Measurements from ENCODE around the gene TSNAXIP1. TPM values are rescaled to one million over a fixed set of nuclear protein-coding genes. Genes with fewer than 3 reads are reported as not detected.
A peak's percentile ranks its signal among the peaks of the same experiment; 100 is the strongest.

The TSNAXIP1 gene
- total and polyA plus RNA-seq, 10 of the 15 experiments (the other 5 are each of a cell fraction or from before 2014, with no cell fraction given), result 0.09 to 0.63 (median 0.37) TPM; not detected in 1

- ChIA-PET RAD21 (ENCODE audit: unreplicated experiment) (interaction anchor here (0.7 to 1.4 kb wide), 7 partner anchors 11 to 161 kb away, joined by 3 to 9 read pairs (median 4); partner anchors contain the start of genes GFOD2, PSMB10, RANBP10 and TSNAXIP1), CTCF (interaction anchor here (1.1 to 2.2 kb wide), 11 partner anchors 8 to 312 kb away, joined by 3 to 31 read pairs (median 4); partner anchors contain the start of genes NUTF2, RANBP10 and TSNAXIP1), POLR2A (interaction anchor here (0.6 to 2.0 kb wide), 7 partner anchors 12 to 115 kb away, joined by 3 to 29 read pairs (median 3); partner anchors contain the start of genes NUTF2 and PSMB10), SMC1A (ENCODE audit: uncharacterized antibody, unreplicated experiment) (interaction anchor here (0.9 to 1.9 kb wide), 7 partner anchors 10 to 312 kb away, joined by 3 to 10 read pairs (median 3); partner anchors contain the start of gene NUTF2)
- no peaks in the 10 kb centered on the region for H3K27me3 ChIP-seq (replicated peaks in 1 of 2; ENCODE audit: control insufficient read depth in 2 of 2, insufficient read depth in 2 of 2, low read length in 1 of 2)
- H3K4me1 ChIP-seq (ENCODE audit: control insufficient read depth, insufficient read depth, low read length), result peaks cover 7% of the 10 kb centered on the region
- H3K79me2 ChIP-seq (ENCODE audit: control insufficient read depth, insufficient read depth, low read length), result peaks cover 13% of the 10 kb centered on the region
- H2AFZ ChIP-seq (ENCODE audit: control insufficient read depth, low read depth, low read length), result peak overlapping the region; percentile 99
- H4K20me1 ChIP-seq (ENCODE audit: control insufficient read depth, insufficient read depth), result no peaks in the 10 kb centered on the region
- peaks cover 2 to 5% of the 10 kb centered on the region in 2 experiments; a peak in 3 of 4 replicates for H3K36me3 ChIP-seq (ENCODE audit: control insufficient read depth in 2 of 2, insufficient read depth in 2 of 2, low read length in 1 of 2)
- TSS peak; percentile 77 for BruUV-seq (replicated peaks)
- DNase-seq (ENCODE audit: low read depth, low spot score), result peak; percentile 83
- intact Hi-C loops (cut with micrococcal nuclease; ENCODE audit: unreplicated experiment), result no loop called here
- FAIRE-seq, result peak; percentile 85
- peak; percentile 100 for ATAC-seq
- under 1% methylated on average over 47 of the region's 49 CpGs for WGBS (ENCODE audit: insufficient coverage, insufficient replicate concordance, low lambda C conversion rate, missing lambda C conversion rate)
- H3K4me2 ChIP-seq (ENCODE audit: control insufficient read depth, insufficient read depth), result peak overlapping the region; percentile 90
- peak overlapping the region; percentile 91 for H3K4me3 ChIP-seq
- H3K9me3 ChIP-seq (replicated peaks; ENCODE audit: control insufficient read depth, insufficient read depth, low read length), result no peaks in the 10 kb centered on the region
- in situ Hi-C loops (cut with MboI), result no loop called here
- peak overlapping the region; percentile 87 for H3K9ac ChIP-seq (ENCODE audit: control insufficient read depth, insufficient read depth, low read length)
- H3K27ac ChIP-seq (ENCODE audit: control insufficient read depth, insufficient read depth), result peak overlapping the region; percentile 54
- peak; percentile 70; the same call in 1 of the 2 replicates for TF ChIP-seq BACH1 (IDR thresholded peaks at IDR 0.05; ENCODE audit: borderline replicate concordance)
- TF ChIP-seq SMAD5 (IDR thresholded peaks at IDR 0.05; ENCODE audit: low read depth), result peak; percentile 59; the same call in 1 of the 2 replicates
- no peak for TF ChIP-seq PBX3 (IDR thresholded peaks at IDR 0.05; ENCODE audit: insufficient replicate concordance, low read depth, low read length)
- TF ChIP-seq, protein P1, sequence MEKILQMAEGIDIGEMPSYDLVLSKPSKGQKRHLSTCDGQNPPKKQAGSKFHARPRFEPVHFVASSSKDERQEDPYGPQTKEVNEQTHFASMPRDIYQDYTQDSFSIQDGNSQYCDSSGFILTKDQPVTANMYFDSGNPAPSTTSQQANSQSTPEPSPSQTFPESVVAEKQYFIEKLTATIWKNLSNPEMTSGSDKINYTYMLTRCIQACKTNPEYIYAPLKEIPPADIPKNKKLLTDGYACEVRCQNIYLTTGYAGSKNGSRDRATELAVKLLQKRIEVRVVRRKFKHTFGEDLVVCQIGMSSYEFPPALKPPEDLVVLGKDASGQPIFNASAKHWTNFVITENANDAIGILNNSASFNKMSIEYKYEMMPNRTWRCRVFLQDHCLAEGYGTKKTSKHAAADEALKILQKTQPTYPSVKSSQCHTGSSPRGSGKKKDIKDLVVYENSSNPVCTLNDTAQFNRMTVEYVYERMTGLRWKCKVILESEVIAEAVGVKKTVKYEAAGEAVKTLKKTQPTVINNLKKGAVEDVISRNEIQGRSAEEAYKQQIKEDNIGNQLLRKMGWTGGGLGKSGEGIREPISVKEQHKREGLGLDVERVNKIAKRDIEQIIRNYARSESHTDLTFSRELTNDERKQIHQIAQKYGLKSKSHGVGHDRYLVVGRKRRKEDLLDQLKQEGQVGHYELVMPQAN (conservative IDR thresholded peaks at IDR 0.05), result peak; percentile 84; the same call in 1 of the 2 replicates
- TF ChIP-seq, protein P2, sequence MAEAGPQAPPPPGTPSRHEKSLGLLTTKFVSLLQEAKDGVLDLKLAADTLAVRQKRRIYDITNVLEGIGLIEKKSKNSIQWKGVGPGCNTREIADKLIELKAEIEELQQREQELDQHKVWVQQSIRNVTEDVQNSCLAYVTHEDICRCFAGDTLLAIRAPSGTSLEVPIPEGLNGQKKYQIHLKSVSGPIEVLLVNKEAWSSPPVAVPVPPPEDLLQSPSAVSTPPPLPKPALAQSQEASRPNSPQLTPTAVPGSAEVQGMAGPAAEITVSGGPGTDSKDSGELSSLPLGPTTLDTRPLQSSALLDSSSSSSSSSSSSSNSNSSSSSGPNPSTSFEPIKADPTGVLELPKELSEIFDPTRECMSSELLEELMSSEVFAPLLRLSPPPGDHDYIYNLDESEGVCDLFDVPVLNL (IDR thresholded peaks at IDR 0.05; ENCODE audit: low read depth, low read length), result peak; percentile 80
- TF ChIP-seq YY1 (IDR thresholded peaks at IDR 0.05; ENCODE audit: low read depth, low read length), result peak; percentile 94
- TF ChIP-seq POU2F2 (IDR thresholded peaks at IDR 0.05; ENCODE audit: borderline replicate concordance, low read depth, low read length), result peak; percentile 95; the same call in 2 of the 3 replicates
- peak; percentile 69; the same call in 1 of the 2 replicates for TF ChIP-seq TCF12 (IDR thresholded peaks at IDR 0.05; ENCODE audit: low read depth, low read length)
- TF ChIP-seq, protein P3, sequence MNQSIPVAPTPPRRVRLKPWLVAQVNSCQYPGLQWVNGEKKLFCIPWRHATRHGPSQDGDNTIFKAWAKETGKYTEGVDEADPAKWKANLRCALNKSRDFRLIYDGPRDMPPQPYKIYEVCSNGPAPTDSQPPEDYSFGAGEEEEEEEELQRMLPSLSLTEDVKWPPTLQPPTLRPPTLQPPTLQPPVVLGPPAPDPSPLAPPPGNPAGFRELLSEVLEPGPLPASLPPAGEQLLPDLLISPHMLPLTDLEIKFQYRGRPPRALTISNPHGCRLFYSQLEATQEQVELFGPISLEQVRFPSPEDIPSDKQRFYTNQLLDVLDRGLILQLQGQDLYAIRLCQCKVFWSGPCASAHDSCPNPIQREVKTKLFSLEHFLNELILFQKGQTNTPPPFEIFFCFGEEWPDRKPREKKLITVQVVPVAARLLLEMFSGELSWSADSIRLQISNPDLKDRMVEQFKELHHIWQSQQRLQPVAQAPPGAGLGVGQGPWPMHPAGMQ (IDR thresholded peaks at IDR 0.05; ENCODE audit: borderline replicate concordance), result peak; percentile 77
- peak; percentile 99 for TF ChIP-seq TAF1 (IDR thresholded peaks at IDR 0.05; ENCODE audit: borderline replicate concordance, low read depth, low read length)
- TF ChIP-seq RCOR1 (conservative IDR thresholded peaks at IDR 0.05; ENCODE audit: low read depth, low read length), result peak; percentile 97; the same call in 1 of the 2 replicates
- no peak for TF ChIP-seq NR2C1 (IDR thresholded peaks at IDR 0.05)
- TF ChIP-seq CREB1 (IDR thresholded peaks at IDR 0.05; ENCODE audit: low read depth), result peak; percentile 49
Measured at GRCh38 chr16:67833415-67834241, 26.9 kb downstream of the TSNAXIP1 start.
